Stimulated activated CD8-positive, alpha-beta memory T cell treated with anti-CD3 and anti-CD28 coated beads, Interleukin-7, amount 100 ng/mL, for 4 hours (primary cell): ENCODE measurements around the gene EHMT1.
"Not testable (repeated sequence)": the region's sequence is repeated elsewhere in the genome, so short reads cannot be mapped to it uniquely, and the experiment has no call there.

Source experiments
- DNase-seq, 2 donors: peaks; one replicate each; pipeline ENCODE4 v3.0.0-alpha.2; 2020; ENCODE audit warnings: low read depth in 2 of 2

Gene EHMT1

DNA sequence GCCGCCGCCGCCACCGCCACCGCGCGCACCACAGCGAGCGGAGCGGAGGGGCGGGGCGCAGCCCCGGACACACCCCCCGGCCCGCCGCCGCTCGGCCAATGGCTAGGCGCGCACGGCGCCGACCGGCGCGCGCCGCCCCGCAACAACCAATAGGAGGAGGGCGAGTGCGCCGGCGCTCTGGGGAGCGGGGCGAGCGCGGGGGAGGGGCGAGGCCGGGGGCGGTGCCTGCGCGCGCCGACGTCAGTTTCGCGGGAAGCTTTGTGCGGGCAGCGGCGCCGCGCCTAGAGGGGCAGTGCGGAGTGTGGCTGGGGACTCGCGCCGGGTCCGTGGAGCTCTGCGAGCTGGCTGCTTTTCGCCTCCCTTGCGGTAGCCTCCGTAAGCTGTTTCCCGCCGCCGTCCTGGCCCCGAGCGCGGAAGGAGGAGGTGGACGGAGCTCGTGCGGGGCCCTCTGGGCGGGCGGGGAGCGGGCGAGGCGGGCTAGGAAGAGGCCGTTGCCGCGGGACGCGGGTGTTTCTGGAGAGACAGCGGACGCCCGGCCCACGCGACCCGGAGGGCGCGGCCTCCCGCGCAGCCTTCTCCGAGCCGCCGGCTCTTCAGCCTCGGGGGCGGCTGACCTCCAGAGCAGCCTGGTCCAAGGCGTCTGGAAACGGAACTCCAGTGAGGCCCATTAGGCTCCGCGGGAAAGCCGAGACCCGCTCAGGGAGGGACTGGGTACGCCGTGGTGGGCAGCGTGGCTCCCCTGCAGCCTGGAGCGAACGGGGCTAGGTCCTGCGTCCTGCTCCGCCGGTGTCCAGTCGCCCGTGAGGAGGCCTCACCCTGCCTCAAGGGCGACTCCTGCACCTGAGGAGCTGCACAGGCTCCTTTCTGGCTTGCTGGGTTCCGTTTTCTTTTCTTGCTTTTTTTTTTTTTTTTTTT lies 28.1 kb upstream of the EHMT1 start, which contains the start of gene ZMYND19:
Gene ZMYND19 (minus strand): TSS at position 44 of the 915 bp plus-strand sequence. CDS start 249 bp downstream, outside the sequence.
- DNase-seq, result peak; percentile 67 to 88

- DNase-seq, result no peak
Measured at GRCh38 chr9:137592767-137593166, 26.0 kb upstream of the EHMT1 start.

DNA sequence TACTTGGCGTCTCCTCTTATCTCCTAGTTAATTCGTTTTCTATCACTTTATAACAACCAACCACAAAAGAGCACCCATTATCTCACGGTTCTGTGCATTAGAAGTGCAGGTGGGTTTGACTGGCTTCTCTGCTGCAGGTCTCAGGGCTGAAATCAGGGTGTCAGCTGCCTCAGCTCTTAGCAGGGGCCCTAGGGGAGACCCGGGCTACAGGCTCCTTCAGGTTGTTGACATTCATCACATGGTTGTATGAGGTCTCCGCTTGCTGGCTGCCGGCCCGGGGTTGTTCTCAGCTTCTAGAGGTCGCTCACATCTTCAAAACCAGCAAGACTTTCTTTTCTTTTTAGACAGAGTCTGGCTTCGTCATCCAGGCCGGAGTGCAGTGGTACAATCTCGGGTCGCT lies 25.6 kb upstream of the EHMT1 start:
- no peak for DNase-seq

GRCh38 chr9:137596577-137596976 lies 22.2 kb upstream of the EHMT1 start:
- not testable (repeated sequence) for DNase-seq

DNA sequence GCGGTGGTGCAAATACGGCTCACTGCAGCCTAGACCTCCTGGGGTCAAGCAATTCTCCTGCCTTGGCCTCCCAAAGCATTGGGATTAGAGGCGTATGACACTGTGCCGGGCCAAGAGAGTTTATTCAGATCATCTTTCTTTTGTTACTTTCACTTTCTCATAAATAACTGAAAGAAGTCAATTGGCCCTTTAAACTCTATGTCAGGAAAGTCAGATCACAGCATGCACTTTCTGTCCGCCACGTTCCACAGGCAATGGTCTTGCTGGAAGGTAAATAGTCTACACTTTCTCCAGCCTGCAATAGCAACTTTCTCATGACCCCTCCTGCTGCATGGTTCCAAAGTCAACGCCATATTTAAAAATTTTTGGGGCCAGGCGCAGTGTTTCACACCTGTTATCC lies 19.9 kb upstream of the EHMT1 start:
- no peak for DNase-seq

GRCh38 chr9:137602661-137603060 lies 16.1 kb upstream of the EHMT1 start:
- DNase-seq, result no peak

- no peak for DNase-seq
Measured at GRCh38 chr9:137603879-137604278, 14.9 kb upstream of the EHMT1 start.

DNA sequence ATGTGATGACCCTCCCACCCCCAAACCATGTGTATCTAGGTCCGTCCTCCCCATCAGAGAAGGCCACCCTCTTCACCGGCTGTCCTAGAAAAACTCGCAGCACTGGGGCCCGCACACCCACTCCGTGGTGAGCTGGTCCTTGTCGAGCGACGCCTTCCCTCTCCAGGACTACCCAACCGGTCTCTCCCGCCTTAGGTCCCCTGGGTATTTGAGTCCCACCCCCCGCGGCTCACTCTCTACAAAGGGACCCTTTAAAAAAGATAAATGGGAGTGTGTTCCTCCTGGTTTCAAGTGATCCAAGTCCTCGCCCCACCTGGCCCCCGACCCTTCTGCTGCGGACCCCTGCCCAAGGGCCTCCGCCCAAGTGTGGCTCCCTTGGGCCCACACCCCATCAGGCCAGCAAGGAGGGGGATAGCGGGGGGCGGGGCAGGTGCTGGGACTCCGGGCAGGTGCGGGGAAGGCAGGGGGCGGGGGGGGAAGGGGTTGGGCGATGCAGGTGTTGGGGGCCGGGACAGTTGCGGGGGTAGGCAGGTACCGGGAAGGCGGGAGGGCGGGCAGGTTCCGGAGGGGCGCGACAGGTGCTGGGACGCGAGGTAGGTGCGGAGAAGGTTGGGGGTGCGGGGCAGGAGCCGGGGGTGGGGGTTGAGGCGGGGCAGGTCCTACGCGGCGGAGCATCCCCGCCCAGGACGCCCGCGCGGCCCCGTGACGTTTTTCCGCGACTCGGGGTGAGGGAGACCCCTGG lies 14.3 kb upstream of the EHMT1 start:
- DNase-seq, result no peak

GRCh38 chr9:137605121-137606004 lies 13.4 kb upstream of the EHMT1 start, which contains the start of gene ARRDC1:
Gene ARRDC1 (plus strand): TSS chr9:137605686. CDS start chr9:137605718, 32 bp downstream.
- peak; percentile 83 to 95 for DNase-seq

DNA sequence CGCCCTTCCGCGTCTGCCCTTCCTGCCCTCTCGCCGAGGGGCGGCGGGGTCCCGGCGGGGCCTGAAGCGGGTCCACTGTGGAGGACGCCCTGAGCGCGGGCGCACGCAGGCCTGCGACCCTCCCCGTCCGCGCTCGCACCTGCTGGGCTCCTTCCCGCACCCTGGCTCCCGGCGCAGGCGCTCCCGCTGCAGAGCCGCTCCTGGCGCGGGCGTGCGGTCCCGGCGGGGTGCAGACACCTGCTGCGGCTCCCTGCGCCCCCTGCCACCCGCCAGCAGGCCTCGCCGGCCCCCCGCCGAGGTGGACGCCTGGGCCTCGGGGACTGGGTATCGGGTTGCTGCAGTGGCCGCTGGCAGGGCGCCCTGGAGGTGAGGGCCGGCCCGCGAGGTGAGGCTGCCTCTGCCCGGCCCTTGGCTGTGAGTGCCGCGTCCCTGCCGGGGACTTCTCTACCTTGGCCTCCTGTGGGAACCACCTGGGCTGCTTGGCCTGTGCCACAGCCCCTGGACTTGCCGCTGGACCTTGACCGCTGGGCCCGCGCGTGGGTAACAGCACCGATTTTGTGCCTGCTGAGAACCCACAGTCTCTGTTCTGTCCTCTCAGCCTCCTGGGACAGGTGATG lies 12.7 kb upstream of the EHMT1 start:
- no peak for DNase-seq

GRCh38 chr9:137606734-137607138 lies 12.1 kb upstream of the EHMT1 start:
- no peak for DNase-seq

- no peak for DNase-seq
Measured at GRCh38 chr9:137607141-137607857, 11.5 kb upstream of the EHMT1 start.

- no peak for DNase-seq
Measured at GRCh38 chr9:137610944-137611343, 7.9 kb upstream of the EHMT1 start.

GRCh38 chr9:137611623-137612609 lies 6.9 kb upstream of the EHMT1 start:
- no peak for DNase-seq

DNA sequence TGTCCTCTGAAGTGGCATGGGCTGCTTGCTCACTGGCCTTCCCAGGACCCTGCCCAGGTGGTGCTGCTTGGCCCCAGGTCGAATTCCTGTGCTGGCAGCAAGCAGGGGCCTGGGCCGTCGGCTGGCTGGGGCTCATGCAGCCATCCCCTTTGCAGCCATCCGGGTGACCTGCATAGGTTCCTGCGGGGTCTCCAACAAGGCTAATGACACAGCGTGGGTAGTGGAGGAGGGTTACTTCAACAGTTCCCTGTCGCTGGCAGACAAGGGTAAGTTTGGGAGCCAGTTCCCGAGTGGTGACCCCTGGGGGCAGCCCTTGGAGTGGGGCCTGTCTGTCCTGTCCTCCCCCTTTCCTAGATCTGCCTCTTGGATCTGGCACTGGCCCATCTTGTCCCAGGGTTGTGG lies 6.1 kb upstream of the EHMT1 start:
- DNase-seq, result no peak

- DNase-seq, result no peak
Measured at GRCh38 chr9:137613259-137613658, 5.5 kb upstream of the EHMT1 start.

GRCh38 chr9:137613738-137614523 lies 4.9 kb upstream of the EHMT1 start:
- no peak for DNase-seq

GRCh38 chr9:137614631-137615386 lies 4.0 kb upstream of the EHMT1 start:
- DNase-seq, result no peak
